SK-N-MC (cell line): ENCODE results near the gene PSPN.

Source experiments
- EZH2 ChIP-seq: fragments of 200-600 bp; sonication (generic); IDR thresholded peaks from one replicate; pipeline ENCODE4 v1.6.1; 2017; ENCODE audit warnings: antibody characterized with exemption
- POLR2AphosphoS5 ChIP-seq: IDR thresholded peaks from 2 replicates; pipeline ENCODE4 v1.6.1; 2012; ENCODE audit warnings: mild to moderate bottlenecking, low read depth, low read length, borderline replicate concordance

- no peak for TF ChIP-seq EZH2
- no peak for TF ChIP-seq POLR2AphosphoS5
Measured at GRCh38 chr19:6359568-6360341, 16.0 kb downstream of the PSPN start.
